ENCODE measurements around the gene WDR49. TPM values are rescaled to one million over a fixed set of nuclear protein-coding genes. Genes with fewer than 3 reads are reported as not detected.

Gene WDR49
- total RNA-seq, 1 experiment from 2014 or later: 0.34 TPM

DNA sequence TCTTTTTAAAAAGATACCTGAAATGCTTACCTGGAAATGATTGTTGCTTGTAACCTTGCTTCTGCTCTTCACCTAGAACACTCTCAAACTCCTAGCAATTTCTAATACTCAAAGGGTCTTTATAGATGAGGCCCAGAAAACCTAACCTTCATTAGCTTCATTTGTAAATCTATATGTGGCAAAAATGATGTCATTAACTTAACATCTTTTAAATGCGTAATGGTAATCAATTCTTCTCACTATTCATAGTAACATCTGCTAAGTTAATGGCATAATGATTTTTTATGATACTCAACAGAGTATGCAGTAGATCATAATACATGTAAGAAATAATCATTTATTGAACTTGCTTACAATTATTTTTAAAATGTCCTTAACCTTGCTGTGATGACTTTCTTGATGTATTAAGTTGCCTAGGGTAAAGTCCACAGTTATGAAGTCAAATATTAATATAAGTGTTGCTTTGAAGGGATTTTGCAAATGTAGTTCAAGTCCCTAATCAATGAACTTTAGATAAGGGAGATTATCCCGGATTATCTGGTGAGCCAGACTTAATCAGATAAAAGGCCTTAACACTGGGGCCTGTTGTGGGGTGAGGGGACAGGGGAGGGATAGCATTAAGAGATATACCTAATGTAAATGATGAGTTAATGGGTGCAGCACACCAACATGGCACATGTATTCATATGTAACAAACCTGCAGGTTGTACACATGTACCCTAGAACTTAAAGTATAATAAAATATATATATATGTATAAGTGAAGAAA is 169.8 kb downstream of the WDR49 start:
- CTCF ChIA-PET: interaction anchor here (1.1 kb wide), 1 partner anchor 9 kb away, joined by 3 read pairs; no protein-coding TSS in a partner anchor
- Histone ChIP-seq H3K4me3 (replicated peaks in 1 of 2; ENCODE audit: low read depth in 1 of 2, low read length in 2 of 2) (no peak overlapping the region), H3K27ac (ENCODE audit: low read depth, low read length) (no peak overlapping the region), H3K9ac (ENCODE audit: low read length) (no peak overlapping the region), H3K36me3 (ENCODE audit: control insufficient read depth in 1 of 2, insufficient read depth in 2 of 2, low read length in 2 of 2) (no peaks in the 10 kb centered on the region), H3K79me2 (ENCODE audit: insufficient read depth, low read length) (no peaks in the 10 kb centered on the region), H4K20me1 (ENCODE audit: insufficient read depth) (no peaks in the 10 kb centered on the region), H3K4me1 (ENCODE audit: control insufficient read depth in 1 of 2, insufficient read depth in 2 of 2, low read length in 2 of 2) (no peaks in the 10 kb centered on the region), H2AFZ (ENCODE audit: low read depth, low read length, poor library complexity, severe bottlenecking) (no peak overlapping the region), H3K9me3 (ENCODE audit: control insufficient read depth in 1 of 2, insufficient read depth in 1 of 2, low read depth in 1 of 2, low read length in 2 of 2) (no peaks in the 10 kb centered on the region), H3K9me2 (ENCODE audit: insufficient read depth) (no peaks in the 10 kb centered on the region), H3K4me2 (ENCODE audit: low read length) (no peak overlapping the region), H3K27me3 (ENCODE audit: insufficient read depth, low read length) (no peaks in the 10 kb centered on the region)
- no TSS peak for BruUV-seq (replicated peaks)
- DNase-seq (ENCODE audit: low read depth, low spot score) (no peak), ATAC-seq (no peak)
- POLR2A ChIA-PET: no interaction called here
- intact Hi-C loops (cut with micrococcal nuclease): no loop called here
- RAD21 ChIA-PET (ENCODE audit: low non-redundant PET in 1 of 2, low total read pairs in 2 of 2, uncharacterized antibody in 2 of 2, unreplicated experiment in 2 of 2): no interaction called here
- TF ChIP-seq JUND (IDR thresholded peaks at IDR 0.05) (no peak), RAD21 (IDR thresholded peaks at IDR 0.05; ENCODE audit: low read depth) (no peak), SP1 (IDR thresholded peaks at IDR 0.05; ENCODE audit: low read depth) (no peak), EZH2 (IDR thresholded peaks at IDR 0.05) (no peak), YY1 (IDR thresholded peaks at IDR 0.05; ENCODE audit: extremely low read depth, insufficient replicate concordance, low read depth, low read length) (no peak), CBX3 (IDR thresholded peaks at IDR 0.05; ENCODE audit: low read depth) (no peak), POLR2A (IDR thresholded peaks at IDR 0.05; ENCODE audit: borderline replicate concordance, extremely low read depth, insufficient read depth, insufficient read length) (no peak), TCF7L2 (IDR thresholded peaks at IDR 0.05; ENCODE audit: borderline replicate concordance, extremely low read depth, insufficient read depth, insufficient read length) (no peak), POLR2AphosphoS5 (IDR thresholded peaks at IDR 0.05; ENCODE audit: low read depth, low read length) (no peak), ZNF274 (IDR thresholded peaks at IDR 0.05; ENCODE audit: low read depth, low read length) (no peak), EGR1 (IDR thresholded peaks at IDR 0.05; ENCODE audit: low read depth) (no peak), ELF1 (IDR thresholded peaks at IDR 0.05; ENCODE audit: borderline replicate concordance, low read depth) (no peak), CEBPB (IDR thresholded peaks at IDR 0.05; ENCODE audit: low read depth) (no peak), EZH2phosphoT487 (IDR thresholded peaks at IDR 0.05; ENCODE audit: borderline replicate concordance) (no peak)
- TF ChIP-seq, protein P1, sequence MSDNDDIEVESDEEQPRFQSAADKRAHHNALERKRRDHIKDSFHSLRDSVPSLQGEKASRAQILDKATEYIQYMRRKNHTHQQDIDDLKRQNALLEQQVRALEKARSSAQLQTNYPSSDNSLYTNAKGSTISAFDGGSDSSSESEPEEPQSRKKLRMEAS (IDR thresholded peaks at IDR 0.05): no peak
- TF ChIP-seq, protein P2, sequence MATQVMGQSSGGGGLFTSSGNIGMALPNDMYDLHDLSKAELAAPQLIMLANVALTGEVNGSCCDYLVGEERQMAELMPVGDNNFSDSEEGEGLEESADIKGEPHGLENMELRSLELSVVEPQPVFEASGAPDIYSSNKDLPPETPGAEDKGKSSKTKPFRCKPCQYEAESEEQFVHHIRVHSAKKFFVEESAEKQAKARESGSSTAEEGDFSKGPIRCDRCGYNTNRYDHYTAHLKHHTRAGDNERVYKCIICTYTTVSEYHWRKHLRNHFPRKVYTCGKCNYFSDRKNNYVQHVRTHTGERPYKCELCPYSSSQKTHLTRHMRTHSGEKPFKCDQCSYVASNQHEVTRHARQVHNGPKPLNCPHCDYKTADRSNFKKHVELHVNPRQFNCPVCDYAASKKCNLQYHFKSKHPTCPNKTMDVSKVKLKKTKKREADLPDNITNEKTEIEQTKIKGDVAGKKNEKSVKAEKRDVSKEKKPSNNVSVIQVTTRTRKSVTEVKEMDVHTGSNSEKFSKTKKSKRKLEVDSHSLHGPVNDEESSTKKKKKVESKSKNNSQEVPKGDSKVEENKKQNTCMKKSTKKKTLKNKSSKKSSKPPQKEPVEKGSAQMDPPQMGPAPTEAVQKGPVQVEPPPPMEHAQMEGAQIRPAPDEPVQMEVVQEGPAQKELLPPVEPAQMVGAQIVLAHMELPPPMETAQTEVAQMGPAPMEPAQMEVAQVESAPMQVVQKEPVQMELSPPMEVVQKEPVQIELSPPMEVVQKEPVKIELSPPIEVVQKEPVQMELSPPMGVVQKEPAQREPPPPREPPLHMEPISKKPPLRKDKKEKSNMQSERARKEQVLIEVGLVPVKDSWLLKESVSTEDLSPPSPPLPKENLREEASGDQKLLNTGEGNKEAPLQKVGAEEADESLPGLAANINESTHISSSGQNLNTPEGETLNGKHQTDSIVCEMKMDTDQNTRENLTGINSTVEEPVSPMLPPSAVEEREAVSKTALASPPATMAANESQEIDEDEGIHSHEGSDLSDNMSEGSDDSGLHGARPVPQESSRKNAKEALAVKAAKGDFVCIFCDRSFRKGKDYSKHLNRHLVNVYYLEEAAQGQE (IDR thresholded peaks at IDR 0.05; ENCODE audit: low read depth): no peak
- TF ChIP-seq, protein P3, sequence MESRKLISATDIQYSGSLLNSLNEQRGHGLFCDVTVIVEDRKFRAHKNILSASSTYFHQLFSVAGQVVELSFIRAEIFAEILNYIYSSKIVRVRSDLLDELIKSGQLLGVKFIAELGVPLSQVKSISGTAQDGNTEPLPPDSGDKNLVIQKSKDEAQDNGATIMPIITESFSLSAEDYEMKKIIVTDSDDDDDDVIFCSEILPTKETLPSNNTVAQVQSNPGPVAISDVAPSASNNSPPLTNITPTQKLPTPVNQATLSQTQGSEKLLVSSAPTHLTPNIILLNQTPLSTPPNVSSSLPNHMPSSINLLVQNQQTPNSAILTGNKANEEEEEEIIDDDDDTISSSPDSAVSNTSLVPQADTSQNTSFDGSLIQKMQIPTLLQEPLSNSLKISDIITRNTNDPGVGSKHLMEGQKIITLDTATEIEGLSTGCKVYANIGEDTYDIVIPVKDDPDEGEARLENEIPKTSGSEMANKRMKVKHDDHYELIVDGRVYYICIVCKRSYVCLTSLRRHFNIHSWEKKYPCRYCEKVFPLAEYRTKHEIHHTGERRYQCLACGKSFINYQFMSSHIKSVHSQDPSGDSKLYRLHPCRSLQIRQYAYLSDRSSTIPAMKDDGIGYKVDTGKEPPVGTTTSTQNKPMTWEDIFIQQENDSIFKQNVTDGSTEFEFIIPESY (IDR thresholded peaks at IDR 0.05; ENCODE audit: extremely low read depth, insufficient replicate concordance, low read length): no peak
